ENCODE measurements around the gene CYP2U1.
"Not testable (repeated sequence)": the region's sequence is repeated elsewhere in the genome, so short reads cannot be mapped to it uniquely, and the experiment has no call there.

The CYP2U1 gene

GRCh38 chr4:107917500-107917899, 13.8 kb upstream of the CYP2U1 start:
- no peak for TF ChIP-seq CTCF (IDR thresholded peaks at IDR 0.05; ENCODE audit: low read length, missing control alignments)
- no peak for DNase-seq (ENCODE audit: low read depth)
- H3K4me3 ChIP-seq (replicated peaks; ENCODE audit: low read depth, low read length): no peak overlapping the region

- DNase-seq (ENCODE audit: low read depth): no peak
- no peak for TF ChIP-seq CTCF (IDR thresholded peaks at IDR 0.05; ENCODE audit: low read length, missing control alignments)
- H3K4me3 ChIP-seq (replicated peaks; ENCODE audit: low read depth, low read length): no peak overlapping the region
These were observed 8.6 kb upstream of the CYP2U1 start for GRCh38 chr4:107922486-107923473.

- not testable (repeated sequence) for DNase-seq (ENCODE audit: low read depth)
These were observed 5.6 kb upstream of the CYP2U1 start for GRCh38 chr4:107925713-107926112.

GRCh38 chr4:107926875-107927274, 4.5 kb upstream of the CYP2U1 start:
- DNase-seq (ENCODE audit: low read depth): not testable (repeated sequence)

More at GRCh38 chr4:107925713-107926112, 5.6 kb upstream of the CYP2U1 start:
- not testable (repeated sequence) for H3K4me3 ChIP-seq (replicated peaks; ENCODE audit: low read depth, low read length)

GRCh38 chr4:107931775-107932321, 499 bp downstream of the CYP2U1 start:
- no peak for DNase-seq (ENCODE audit: low read depth)
- peak overlapping the region; percentile 71 for H3K4me3 ChIP-seq (replicated peaks; ENCODE audit: low read depth, low read length)
- TF ChIP-seq CTCF (IDR thresholded peaks at IDR 0.05; ENCODE audit: low read length, missing control alignments): no peak

More at GRCh38 chr4:107926875-107927274, 4.5 kb upstream of the CYP2U1 start:
- not testable (repeated sequence) for H3K4me3 ChIP-seq (replicated peaks; ENCODE audit: low read depth, low read length)

- TF ChIP-seq CTCF (IDR thresholded peaks at IDR 0.05; ENCODE audit: low read length, missing control alignments): no peak
- DNase-seq (ENCODE audit: low read depth): no peak
- H3K4me3 ChIP-seq (replicated peaks; ENCODE audit: low read depth, low read length): no peak overlapping the region
These were observed 3.9 kb downstream of the CYP2U1 start for GRCh38 chr4:107935246-107935645.

- no peak for DNase-seq (ENCODE audit: low read depth)
- no peak overlapping the region for H3K4me3 ChIP-seq (replicated peaks; ENCODE audit: low read depth, low read length)
- no peak for TF ChIP-seq CTCF (IDR thresholded peaks at IDR 0.05; ENCODE audit: low read length, missing control alignments)
These were observed 5.7 kb downstream of the CYP2U1 start for GRCh38 chr4:107937040-107937439.
